K562 (cell line): Measurements from ENCODE around the gene ZFR2. TPM values are rescaled to one million over a fixed set of nuclear protein-coding genes. Genes with fewer than 3 reads are reported as not detected.

Source experiments
- ATAC-seq: fragments of 200-7000 bp; cut with Tn5 transposase; 3 replicates; pipeline ENCODE4 v1.9.1; 2020; ENCODE audit warnings: moderate library complexity
- BruUV-seq: library from RNA; stranded (reverse); fragments of 400-500 nt; replicated peaks from 2 replicates; lab custom pipeline; 2021; lab: Mats Ljungman, UMichigan
- CTCF ChIA-PET: fragments of 300-600 bp; formaldehyde crosslinking; extraction: SDS; loops from one replicate; lab custom pipeline; 2021; ENCODE audit warnings: low intra/inter-chr PET ratio; lab: Yijun Ruan, JAX
- POLR2A ChIA-PET: fragments of 300-600, 350-650 bp; sonication (Branson Sonifier 250); formaldehyde crosslinking; extraction: SDS; loops from one replicate; lab custom pipeline; 2021; ENCODE audit warnings: antibody characterized with exemption, inconsistent platforms; lab: Yijun Ruan, JAX
- DNase-seq, 4 experiments: peaks; one replicate each; pipeline versions ENCODE4 v3.0.0 to v3.0.0-alpha.2; 2011 to 2018; ENCODE audit warnings: low spot score in 3 of 4, mixed read lengths in 3 of 4; ENCODE audit errors: extremely low read depth in 1 of 4
- FAIRE-seq: peaks from 2 replicates; lab custom pipeline; 2011; peaks lifted over from hg19 to GRCh38; lab: Jason Lieb, UNC
- H2AFZ ChIP-seq: 2 replicates; pipeline ENCODE4 v1.6.0; 2011; ENCODE audit warnings: low read depth, low read length, control low read depth, inconsistent platforms
- H3K27ac ChIP-seq: fragments of 200-600 bp; 3 replicates; pipeline ENCODE4 v1.8.0; 2011; ENCODE audit warnings: low read depth, mild to moderate bottlenecking, control low read depth, inconsistent platforms, low read length, moderate library complexity, mixed read lengths; ENCODE audit errors: extremely low read depth
- H3K27me3 ChIP-seq, 2 experiments: fragments of 300-600 bp in 1 of 2; 2 replicates in 1 of 2; 3 replicates in 1 of 2; pipeline versions ENCODE4 v1.6.0 to v1.8.0; 2011; ENCODE audit warnings: inconsistent platforms in 2 of 2, low read length in 2 of 2, mild to moderate bottlenecking in 1 of 2, mixed read lengths in 1 of 2, moderate library complexity in 1 of 2; ENCODE audit not compliant: control insufficient read depth in 2 of 2, insufficient read depth in 2 of 2
- H3K36me3 ChIP-seq: fragments of 300-600 bp; 3 replicates; pipeline ENCODE4 v1.8.0; 2011; ENCODE audit warnings: mild to moderate bottlenecking, low read length, inconsistent platforms; ENCODE audit not compliant: control insufficient read depth, insufficient read depth
- H3K4me1 ChIP-seq, 2 experiments: fragments of 200-600 bp in 1 of 2; replicated peaks in 1 of 2; 2 replicates in 1 of 2; 3 replicates in 1 of 2; pipeline versions ENCODE4 v1.5.1 to v1.8.0; 2011; ENCODE audit warnings: inconsistent platforms in 2 of 2, low read length in 2 of 2, mild to moderate bottlenecking in 1 of 2, mixed read lengths in 1 of 2, moderate library complexity in 1 of 2; ENCODE audit not compliant: control insufficient read depth in 2 of 2, insufficient read depth in 2 of 2
- H3K4me2 ChIP-seq: 2 replicates; pipeline ENCODE4 v1.6.1; 2011; ENCODE audit warnings: low read length, control low read depth, inconsistent platforms, mixed read lengths; ENCODE audit not compliant: insufficient read depth
- H3K4me3 ChIP-seq: fragments of 200-600 bp; sonication (generic), shearing (Covaris generic); 2 replicates; pipeline ENCODE4 v1.5.1; 2016; ENCODE audit warnings: control low read depth, inconsistent platforms
- H3K79me2 ChIP-seq: fragments of 200-600 bp; 3 replicates; pipeline ENCODE4 v1.8.0; 2011; ENCODE audit warnings: low read length, inconsistent platforms; ENCODE audit not compliant: control insufficient read depth, insufficient read depth
- H3K9ac ChIP-seq, 2 experiments: 2 replicates each; pipeline versions ENCODE4 v1.6.0 to v1.6.1; 2011; ENCODE audit warnings: low read depth in 2 of 2, low read length in 2 of 2, control low read depth in 1 of 2, inconsistent platforms in 1 of 2, mild to moderate bottlenecking in 1 of 2, mixed read lengths in 1 of 2; ENCODE audit not compliant: insufficient read depth in 1 of 2
- H3K9me1 ChIP-seq: one replicate; pipeline ENCODE4 v1.6.0; 2011; ENCODE audit warnings: inconsistent platforms, mild to moderate bottlenecking, low read length, moderate library complexity; ENCODE audit not compliant: control insufficient read depth, insufficient read depth
- H3K9me3 ChIP-seq: replicated peaks from 2 replicates; pipeline ENCODE4 v1.5.1; 2011; ENCODE audit warnings: low read depth, low read length, inconsistent platforms; ENCODE audit not compliant: control insufficient read depth, insufficient read depth
- H4K20me1 ChIP-seq: replicated peaks from 2 replicates; pipeline ENCODE4 v1.6.1; 2011; ENCODE audit warnings: low read length, inconsistent platforms, mixed read lengths; ENCODE audit not compliant: control insufficient read depth, insufficient read depth
- BCOR ChIP-seq: fragments of 450-650 bp; IDR thresholded peaks from 2 replicates; pipeline ENCODE4 v1.6.1; 2016
- BRD4 ChIP-seq: fragments of 200-600 bp; sonication (generic); IDR thresholded peaks from 2 replicates; pipeline ENCODE4 v1.6.1; 2017; ENCODE audit warnings: inconsistent platforms
- CTBP1 ChIP-seq: fragments of 450-650 bp; IDR thresholded peaks from 2 replicates; pipeline ENCODE4 v1.6.1; 2016; ENCODE audit warnings: borderline replicate concordance
- FOXA3 ChIP-seq, 2 experiments: fragments of 450-650 bp in 1 of 2; sonication (generic) in 1 of 2; formaldehyde crosslinking; IDR thresholded peaks in 1 of 2; conservative IDR thresholded peaks in 1 of 2; 2 replicates each; pipeline versions ENCODE4 v1.4.0 to v1.8.0; 2020 to 2022; ENCODE audit warnings: mild to moderate bottlenecking in 2 of 2, missing genetic modification reagents in 1 of 2
- FOXK1 ChIP-seq: sonication (generic); formaldehyde crosslinking; IDR thresholded peaks from 2 replicates; pipeline ENCODE4 v1.8.0; 2022; ENCODE audit warnings: missing genetic modification reagents, mild to moderate bottlenecking, borderline replicate concordance
- KDM1A ChIP-seq, 2 experiments: fragments of 450-650 bp; IDR thresholded peaks; 2 replicates each; pipeline ENCODE4 v1.6.1; 2016; ENCODE audit warnings: mild to moderate bottlenecking in 2 of 2
- MCM2 ChIP-seq: fragments of 450-650 bp; IDR thresholded peaks from 2 replicates; pipeline ENCODE4 v1.6.1; 2017; ENCODE audit warnings: low read depth, mild to moderate bottlenecking
- RBM25 ChIP-seq: fragments of 200-400 bp; formaldehyde crosslinking; IDR thresholded peaks from 2 replicates; pipeline ENCODE4 v1.6.1; 2018; ENCODE audit warnings: low read length, low read depth, moderate library complexity; ENCODE audit not compliant: severe bottlenecking
- RFX7 ChIP-seq: fragments of 250-450 bp; sonication (Bioruptor Pico); IDR thresholded peaks from 2 replicates; pipeline ENCODE4 v1.5.1; 2021; ENCODE audit warnings: mild to moderate bottlenecking
- SP1 ChIP-seq: sonication (generic); formaldehyde crosslinking; IDR thresholded peaks from 2 replicates; pipeline ENCODE4 v1.8.1; 2022; ENCODE audit warnings: mild to moderate bottlenecking, missing genetic modification reagents
- TAF15 ChIP-seq: fragments of 200-400 bp; formaldehyde crosslinking; IDR thresholded peaks from 2 replicates; pipeline ENCODE4 v1.6.1; 2017; ENCODE audit warnings: mild to moderate bottlenecking, low read depth, low read length, moderate library complexity
- ZBTB8A ChIP-seq: fragments of 450-650 bp; IDR thresholded peaks from 2 replicates; pipeline ENCODE4 v1.6.1; 2018; ENCODE audit warnings: mild to moderate bottlenecking, moderate library complexity; ENCODE audit not compliant: partially characterized antibody
- ZNF146 ChIP-seq: IDR thresholded peaks from one replicate; pipeline ENCODE4 v1.6.1; 2018; ENCODE audit warnings: missing compliant biosample characterization; ENCODE audit not compliant: unreplicated experiment
- ZNF354B ChIP-seq: fragments of 250-450 bp; sonication (Bioruptor Pico); IDR thresholded peaks from 2 replicates; pipeline ENCODE4 v1.4.0; 2020
- ZNF408 ChIP-seq: fragments of 250-450 bp; sonication (Bioruptor Pico); IDR thresholded peaks from 2 replicates; pipeline ENCODE4 v1.4.0; 2020; ENCODE audit warnings: low read depth, mild to moderate bottlenecking, moderate library complexity
- ZNF551 ChIP-seq: fragments of 250-450 bp; sonication (Bioruptor Pico); IDR thresholded peaks from 2 replicates; pipeline ENCODE4 v1.5.0; 2021; ENCODE audit warnings: mild to moderate bottlenecking, moderate library complexity
- ZNF778 ChIP-seq: fragments of 450-650 bp; formaldehyde crosslinking; IDR thresholded peaks from 2 replicates; pipeline ENCODE4 v1.4.0; 2020; ENCODE audit warnings: mild to moderate bottlenecking, moderate library complexity
- WGBS: fragments of 100-300 bp; shearing (Covaris generic); methylation state at CpG from one replicate; pipeline ENCODE4 v1.1.6; 2016; ENCODE audit warnings: low coverage, mixed read lengths; ENCODE audit not compliant: insufficient coverage; ENCODE audit errors: missing lambda C conversion rate; 5-methylcytosine and 5-hydroxymethylcytosine counted together
- in situ Hi-C: fragments of 300-500 bp; cut with MboI; formaldehyde crosslinking; loops from 4 replicates; pipeline ENCODE4 v1.15.0; 2018; ENCODE audit warnings: inconsistent platforms, mixed read lengths
- intact Hi-C: fragments of 100-400 bp; cut with micrococcal nuclease; formaldehyde crosslinking; loops from 2 replicates; pipeline ENCODE4 v1.14.2; 2022
- polyA plus RNA-seq, 8 experiments: library from polyadenylated mRNA; depleted of rRNA in 4 of 8; stranded (reverse) in 5 of 8; unstranded in 3 of 8; fragments of >200 nt; fragmentation: Nextera tagmentation in 2 of 8; fragmentation: Illumina TruSeq in 1 of 8; extraction: Ambion mirVana in 2 of 8; extraction: Trizol in 1 of 8; gene quantifications; 2 replicates each; pipeline versions ENCODE4 v1.2.1 to v1.2.3, GENCODE V29; 2011 to 2014; ENCODE audit warnings: inconsistent platforms in 1 of 8, missing spikeins in 1 of 8
- total RNA-seq, 7 experiments: library from RNA; depleted of rRNA in 6 of 7; stranded (reverse); fragments of >200 nt in 6 of 7; fragmentation: Illumina TruSeq in 2 of 7; extraction: Trizol in 2 of 7; gene quantifications; 2 replicates each; pipeline versions ENCODE4 v1.2.1 to v1.2.3, GENCODE V29; 2011 to 2021; ENCODE audit warnings: low replicate concordance in 1 of 7
- TF ChIP-seq, protein P1 (sequence below): fragments of 450-650 bp; formaldehyde crosslinking; conservative IDR thresholded peaks from 2 replicates; pipeline ENCODE4 v1.4.0; 2022; ENCODE audit warnings: mild to moderate bottlenecking, missing genetic modification characterization

ZFR2 gene
- total and polyA plus RNA-seq, 9 of the 15 experiments (the other 6 are each of a cell fraction or from before 2014, with no cell fraction given), result 0.03 to 0.59 (median 0.07) TPM; not detected in 6

DNA sequence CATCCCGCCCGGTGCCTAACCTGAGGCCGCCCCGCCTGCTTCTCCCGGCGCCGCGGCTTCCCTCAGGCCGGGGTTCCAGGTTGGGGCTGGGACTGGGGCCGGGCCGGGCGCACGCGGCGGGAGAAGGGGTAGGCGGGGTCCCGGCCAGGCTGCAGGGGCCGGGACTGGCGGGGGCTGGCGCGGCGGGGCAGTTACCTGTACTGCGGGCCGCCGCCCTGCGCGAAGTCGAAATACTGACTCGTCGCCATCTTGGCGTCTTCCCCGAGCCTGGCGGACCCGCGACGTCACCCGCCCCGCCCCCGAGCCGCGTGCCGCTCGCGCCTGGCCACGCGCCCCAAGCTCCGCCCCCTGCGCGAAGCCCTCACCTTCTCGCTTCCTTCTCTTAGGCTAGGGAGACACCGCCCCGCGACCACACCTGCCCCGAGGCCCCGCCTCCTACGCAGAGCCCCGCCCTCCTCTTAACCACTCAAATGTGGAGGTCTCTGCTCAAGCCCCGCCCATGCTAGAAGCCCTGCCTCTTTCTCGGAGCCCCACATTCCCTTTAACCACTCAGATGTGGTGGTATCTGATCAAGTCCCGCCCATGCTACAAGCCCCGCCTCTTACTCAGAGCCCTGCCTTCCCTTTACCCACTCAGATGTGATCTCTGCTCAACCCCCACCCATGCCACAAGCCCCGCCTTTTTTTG is at the start of gene ZFR2 (continued):
- 0 out of 4 replicates have a peak, but pooled peaks of 1 of the 2 experiments have one; percentile 18 for TF ChIP-seq FOXA3 (CRISPR knock-in tag; conservative IDR thresholded peaks at IDR 0.05 in 1 of 2, IDR thresholded peaks at IDR 0.05 in 1 of 2)

DNA sequence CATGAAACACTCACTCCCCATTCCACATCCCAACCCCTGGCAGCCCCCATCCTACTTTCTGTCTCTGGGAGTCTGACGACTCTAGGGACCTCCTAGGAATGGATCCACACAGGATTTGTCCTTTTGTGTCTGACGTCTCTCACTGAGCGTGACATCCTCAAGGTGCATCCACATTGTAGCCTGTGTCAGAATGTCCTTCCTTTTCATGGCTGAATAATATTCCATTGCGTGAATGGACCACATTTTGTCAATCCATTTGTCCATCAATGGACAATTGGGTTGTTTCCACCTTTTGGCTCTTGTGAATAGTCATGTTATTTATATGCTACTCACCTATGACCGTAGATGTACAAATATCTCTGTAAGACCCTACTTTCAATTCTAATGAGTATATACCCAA is 47.2 kb upstream of the ZFR2 start:
- no TSS peak for BruUV-seq
- Histone ChIP-seq H3K27me3 (peaks cover 0 to 10% of the 10 kb centered on the region in 2 experiments; a peak in 2 of 5 replicates), H3K9ac (no peak overlapping the region), H3K9me1 (no peaks in the 10 kb centered on the region), H3K4me2 (no peak overlapping the region), H3K79me2 (no peaks in the 10 kb centered on the region), H3K4me1 (peaks cover 0 to 7% of the 10 kb centered on the region in 2 experiments; a peak in 2 of 5 replicates), H4K20me1 (no peaks in the 10 kb centered on the region), H3K36me3 (no peaks in the 10 kb centered on the region), H3K27ac (no peak overlapping the region), H3K4me3 (no peak overlapping the region), H2AFZ (no peak overlapping the region), H3K9me3 (peaks cover 7% of the 10 kb centered on the region)
- intact Hi-C loops, result no loop called here
- ChIA-PET CTCF (no interaction called here), POLR2A (no interaction called here)
- FAIRE-seq, result peak; percentile 32
- DNase-seq, result no peak
- 30% methylated on average over 5 of the region's 5 CpGs for WGBS
- no peak for ATAC-seq
- in situ Hi-C loops, result no loop called here
- TF ChIP-seq RFX7, result no peak
- no peak for TF ChIP-seq ZNF354B
- peak in 1 of 2 experiments; percentile 8; a peak in 1 of 4 replicates for TF ChIP-seq KDM1A (IDR thresholded peaks at IDR 0.05)
- TF ChIP-seq MCM2, result no peak
- peak; percentile 99 for TF ChIP-seq ZNF146
- no peak for TF ChIP-seq ZNF778 (CRISPR knock-in tag)
- no peak for TF ChIP-seq ZNF408 (CRISPR knock-in tag)
- TF ChIP-seq SP1 (CRISPR knock-in tag), result no peak
- TF ChIP-seq ZBTB8A, result no peak
- TF ChIP-seq TAF15, result no peak
- TF ChIP-seq, protein P1, sequence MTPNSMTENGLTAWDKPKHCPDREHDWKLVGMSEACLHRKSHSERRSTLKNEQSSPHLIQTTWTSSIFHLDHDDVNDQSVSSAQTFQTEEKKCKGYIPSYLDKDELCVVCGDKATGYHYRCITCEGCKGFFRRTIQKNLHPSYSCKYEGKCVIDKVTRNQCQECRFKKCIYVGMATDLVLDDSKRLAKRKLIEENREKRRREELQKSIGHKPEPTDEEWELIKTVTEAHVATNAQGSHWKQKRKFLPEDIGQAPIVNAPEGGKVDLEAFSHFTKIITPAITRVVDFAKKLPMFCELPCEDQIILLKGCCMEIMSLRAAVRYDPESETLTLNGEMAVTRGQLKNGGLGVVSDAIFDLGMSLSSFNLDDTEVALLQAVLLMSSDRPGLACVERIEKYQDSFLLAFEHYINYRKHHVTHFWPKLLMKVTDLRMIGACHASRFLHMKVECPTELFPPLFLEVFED (CRISPR knock-in tag), result no peak
- no peak for TF ChIP-seq FOXK1 (CRISPR knock-in tag)
- no peak for TF ChIP-seq ZNF551 (CRISPR knock-in tag)
- no peak for TF ChIP-seq BRD4
- no peak for TF ChIP-seq CTBP1
- peak; percentile 35 for TF ChIP-seq RBM25
- TF ChIP-seq BCOR, result peak; percentile 42; the same call in 1 of the 2 replicates
